Activated naive CD8-positive, alpha-beta T cell treated with anti-CD3 and anti-CD28 coated beads, Interleukin-2, amount 10 ng/mL, durations not matched to agents 7 days and 5 days (primary cell): ENCODE results near the gene MAP4K4. TPM values are rescaled to one million over a fixed set of nuclear protein-coding genes. Genes with fewer than 3 reads are reported as not detected.
"Not testable (repeated sequence)": the region's sequence is repeated elsewhere in the genome, so short reads cannot be mapped to it uniquely, and the experiment has no call there.

ENCODE experiments used
- ATAC-seq: fragments of 150-1000 bp; cut with Tn5 transposase; one replicate; pipeline ENCODE4 v1.10.0; 2021; ENCODE audit warnings: low read depth, moderate library complexity
- POLR2A ChIA-PET: fragments of 350-600 bp; sonication (Branson Sonifier 250); formaldehyde crosslinking; loops from one replicate; lab custom pipeline; 2021; ENCODE audit warnings: antibody characterized with exemption; lab: Charles Lee
- DNase-seq: peaks from one replicate; pipeline ENCODE4 v3.0.0; 2021
- H3K27ac Mint-ChIP-seq: one replicate; pipeline ENCODE4 v1.8.0; 2022; ENCODE audit warnings: mild to moderate bottlenecking, mixed read lengths
- H3K27me3 Mint-ChIP-seq: one replicate; pipeline ENCODE4 v1.8.0; 2022; ENCODE audit warnings: mild to moderate bottlenecking, moderate library complexity, mixed read lengths
- H3K36me3 Mint-ChIP-seq: one replicate; pipeline ENCODE4 v1.8.0; 2021; ENCODE audit warnings: mild to moderate bottlenecking, mixed read lengths
- H3K4me1 Mint-ChIP-seq: one replicate; pipeline ENCODE4 v1.8.0; 2021; ENCODE audit warnings: mixed read lengths
- H3K4me3 Mint-ChIP-seq: one replicate; pipeline ENCODE4 v1.8.0; 2022; ENCODE audit warnings: mild to moderate bottlenecking, moderate library complexity, mixed read lengths
- H3K9me3 Mint-ChIP-seq: one replicate; pipeline ENCODE4 v1.8.0; 2021; ENCODE audit warnings: mixed read lengths
- total RNA-seq, 2 experiments: library from RNA; stranded (reverse); gene quantifications; one replicate each; pipeline ENCODE4 v1.2.3, GENCODE V29; 2021

The MAP4K4 gene
- total RNA-seq, 2 experiments from 2014 or later: 79.8 to 84.5 TPM

- DNase-seq (no peak), ATAC-seq (no peak)
- H3K4me3 Mint-ChIP-seq: no peak overlapping the region
- POLR2A ChIA-PET: interaction anchor here (1.8 kb wide), 1 partner anchor 10 kb away, joined by 9 read pairs; no protein-coding TSS in a partner anchor
- H3K4me1 Mint-ChIP-seq: peaks cover 35% of the 10 kb centered on the region
- H3K36me3 Mint-ChIP-seq: peaks cover 4% of the 10 kb centered on the region
- no peak overlapping the region for H3K27ac Mint-ChIP-seq
- H3K27me3 Mint-ChIP-seq: no peaks in the 10 kb centered on the region
- no peaks in the 10 kb centered on the region for H3K9me3 Mint-ChIP-seq
These were observed 58.8 kb downstream of the MAP4K4 start for GRCh38 chr2:101756266-101756665.

DNA sequence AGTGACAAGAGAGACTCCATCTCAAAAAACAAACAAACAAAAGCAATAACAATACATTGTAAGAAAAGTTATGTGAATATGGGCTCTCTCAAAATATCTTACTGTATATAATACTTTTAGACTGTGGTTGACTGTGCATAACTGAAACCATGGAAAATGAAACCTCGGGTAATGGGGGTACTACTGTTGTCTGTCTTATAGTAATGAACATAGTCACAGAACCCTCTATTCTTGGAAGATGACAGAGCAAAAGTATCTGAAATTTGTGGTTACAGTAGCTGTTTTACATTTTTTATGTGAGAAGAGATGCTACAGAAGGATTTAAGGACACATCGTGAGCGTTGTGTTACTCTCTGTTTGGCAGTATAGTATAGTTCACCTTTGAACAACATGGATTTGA is 60.5 kb downstream of the MAP4K4 start:
- no peaks in the 10 kb centered on the region for H3K9me3 Mint-ChIP-seq
- peak; percentile 82 for ATAC-seq
- H3K36me3 Mint-ChIP-seq: peaks cover 5% of the 10 kb centered on the region
- no peaks in the 10 kb centered on the region for H3K27me3 Mint-ChIP-seq
- H3K27ac Mint-ChIP-seq: no peak overlapping the region
- POLR2A ChIA-PET: no interaction called here
- DNase-seq: no peak
- H3K4me3 Mint-ChIP-seq: peak overlapping the region; percentile 63
- peaks cover 33% of the 10 kb centered on the region for H3K4me1 Mint-ChIP-seq

DNA sequence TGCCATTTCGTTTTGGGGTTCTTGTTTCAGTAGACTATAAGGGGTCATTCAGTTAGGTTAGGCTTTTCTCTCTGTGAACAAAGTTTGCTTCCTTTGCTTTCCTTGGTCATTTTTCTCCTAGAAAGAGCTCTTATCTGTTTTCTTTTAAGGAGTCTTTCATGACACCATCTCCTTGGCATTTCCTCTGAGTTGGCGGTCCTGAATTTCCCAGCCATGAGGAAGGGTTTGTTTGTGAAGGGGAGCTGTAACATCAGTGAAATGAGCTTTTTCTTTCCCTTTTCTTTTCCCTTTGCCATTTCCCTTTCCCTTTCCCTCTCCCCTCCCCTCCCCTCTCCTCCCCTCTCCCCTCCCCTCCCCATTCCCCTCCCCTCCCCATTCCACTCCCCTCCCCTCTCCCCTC is 61.7 kb downstream of the MAP4K4 start:
- Mint-ChIP-seq H3K36me3 (peaks cover 5% of the 10 kb centered on the region), H3K4me3 (no peak overlapping the region), H3K27ac (no peak overlapping the region), H3K4me1 (peaks cover 31% of the 10 kb centered on the region), H3K27me3 (no peaks in the 10 kb centered on the region), H3K9me3 (no peaks in the 10 kb centered on the region)
- POLR2A ChIA-PET: no interaction called here
- no peak for DNase-seq
- ATAC-seq: no peak

- Mint-ChIP-seq H3K27ac (no peak overlapping the region), H3K27me3 (no peaks in the 10 kb centered on the region), H3K4me1 (peaks cover 35% of the 10 kb centered on the region), H3K36me3 (peaks cover 2% of the 10 kb centered on the region), H3K9me3 (no peaks in the 10 kb centered on the region), H3K4me3 (no peak overlapping the region)
- POLR2A ChIA-PET: no interaction called here
- ATAC-seq (no peak), DNase-seq (no peak)
These were observed 65.1 kb downstream of the MAP4K4 start for GRCh38 chr2:101762451-101763171.

DNA sequence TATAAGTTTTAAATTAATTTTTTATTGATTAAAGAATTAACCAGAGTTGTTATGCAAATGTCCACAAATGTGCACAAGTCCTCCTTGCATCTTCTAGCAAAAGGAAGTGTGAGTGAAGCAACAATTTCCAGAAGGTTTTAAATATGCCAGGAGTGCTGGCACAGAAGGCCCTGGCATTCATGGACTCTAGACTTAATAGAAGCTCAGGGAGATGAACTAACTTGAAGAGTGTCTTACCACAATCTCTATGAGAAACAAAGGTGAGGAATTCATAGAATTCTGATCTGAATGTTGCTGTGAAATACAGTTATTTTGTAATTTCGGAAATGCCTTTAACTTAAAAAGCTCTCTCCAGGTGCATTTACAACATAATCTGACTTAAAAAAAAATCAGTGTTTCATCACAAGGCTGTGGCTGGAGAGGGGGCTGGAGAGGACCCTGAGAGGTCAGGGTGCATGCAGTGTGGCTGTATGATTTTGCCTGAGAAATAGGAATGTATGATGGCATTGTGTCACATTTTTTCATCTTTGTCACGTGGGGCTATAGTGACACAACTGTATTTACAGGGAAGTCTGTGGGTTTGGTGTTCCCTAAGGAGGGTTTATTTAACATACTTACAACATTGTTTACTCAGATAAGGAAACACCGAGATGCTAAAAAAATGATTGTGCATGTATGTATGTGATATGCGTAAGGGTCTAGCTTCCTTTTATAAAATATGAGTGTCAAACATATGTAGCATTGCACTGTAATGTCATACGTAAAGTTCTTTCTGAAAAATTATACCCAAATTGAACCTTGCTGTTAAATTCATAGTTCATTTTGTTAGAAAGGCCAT is 66.2 kb downstream of the MAP4K4 start:
- Mint-ChIP-seq H3K27ac (no peak overlapping the region), H3K9me3 (no peaks in the 10 kb centered on the region), H3K4me3 (no peak overlapping the region), H3K4me1 (peaks cover 35% of the 10 kb centered on the region), H3K27me3 (no peaks in the 10 kb centered on the region), H3K36me3 (peaks cover 2% of the 10 kb centered on the region)
- POLR2A ChIA-PET: no interaction called here
- DNase-seq: no peak
- ATAC-seq: no peak

DNA sequence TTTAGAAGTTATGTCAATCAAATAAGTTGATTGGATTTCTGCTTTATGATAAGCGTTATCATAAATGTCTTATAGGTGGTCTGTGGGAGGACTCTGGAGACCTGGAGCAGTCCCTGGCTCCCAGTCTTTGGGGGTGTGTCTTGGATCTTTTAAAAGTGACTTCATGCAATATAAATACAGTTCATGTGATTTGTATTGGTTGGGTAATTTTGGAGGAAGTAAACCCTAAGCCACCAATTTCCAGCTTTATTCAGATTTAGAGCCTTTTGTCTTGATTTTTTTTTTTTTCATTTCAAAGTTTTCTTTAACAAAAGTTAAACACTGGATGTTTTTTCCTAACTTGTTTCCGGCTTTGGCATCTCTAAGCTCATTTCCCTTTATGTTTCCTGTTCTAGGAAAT is 68.8 kb downstream of the MAP4K4 start:
- POLR2A ChIA-PET: interaction anchor here (1.0 kb wide), 1 partner anchor 65 kb away, joined by 3 read pairs; no protein-coding TSS in a partner anchor
- Mint-ChIP-seq H3K36me3 (peaks cover 3% of the 10 kb centered on the region), H3K4me1 (peaks cover 46% of the 10 kb centered on the region), H3K27me3 (no peaks in the 10 kb centered on the region), H3K27ac (no peak overlapping the region), H3K4me3 (no peak overlapping the region), H3K9me3 (no peaks in the 10 kb centered on the region)
- ATAC-seq (no peak), DNase-seq (no peak)

GRCh38 chr2:101766871-101767739 is 69.6 kb downstream of the MAP4K4 start:
- DNase-seq (no peak), ATAC-seq (no peak)
- H3K4me3 Mint-ChIP-seq: no peak overlapping the region
- no peaks in the 10 kb centered on the region for H3K27me3 Mint-ChIP-seq
- H3K27ac Mint-ChIP-seq: no peak overlapping the region
- no peaks in the 10 kb centered on the region for H3K9me3 Mint-ChIP-seq
- H3K36me3 Mint-ChIP-seq: peaks cover 3% of the 10 kb centered on the region
- POLR2A ChIA-PET: interaction anchor here (1.0 kb wide), 1 partner anchor 65 kb away, joined by 3 read pairs; no protein-coding TSS in a partner anchor
- H3K4me1 Mint-ChIP-seq: peaks cover 53% of the 10 kb centered on the region

GRCh38 chr2:101768556-101769220 is 71.2 kb downstream of the MAP4K4 start:
- Mint-ChIP-seq H3K27me3 (no peaks in the 10 kb centered on the region), H3K36me3 (peaks cover 7% of the 10 kb centered on the region), H3K9me3 (no peaks in the 10 kb centered on the region), H3K27ac (peak overlapping the region; percentile 57), H3K4me3 (peak overlapping the region; percentile 35), H3K4me1 (peaks cover 58% of the 10 kb centered on the region)
- DNase-seq (no peak), ATAC-seq (peak; percentile 79)
- POLR2A ChIA-PET: no interaction called here

- ATAC-seq, H3K27ac Mint-ChIP-seq, H3K27me3 Mint-ChIP-seq, DNase-seq, H3K9me3 Mint-ChIP-seq, H3K4me3 Mint-ChIP-seq, POLR2A ChIA-PET, H3K36me3 Mint-ChIP-seq: not testable (repeated sequence)
- H3K4me1 Mint-ChIP-seq: peaks cover 63% of the 10 kb centered on the region
These were observed 72.2 kb downstream of the MAP4K4 start for GRCh38 chr2:101769726-101770125.

DNA sequence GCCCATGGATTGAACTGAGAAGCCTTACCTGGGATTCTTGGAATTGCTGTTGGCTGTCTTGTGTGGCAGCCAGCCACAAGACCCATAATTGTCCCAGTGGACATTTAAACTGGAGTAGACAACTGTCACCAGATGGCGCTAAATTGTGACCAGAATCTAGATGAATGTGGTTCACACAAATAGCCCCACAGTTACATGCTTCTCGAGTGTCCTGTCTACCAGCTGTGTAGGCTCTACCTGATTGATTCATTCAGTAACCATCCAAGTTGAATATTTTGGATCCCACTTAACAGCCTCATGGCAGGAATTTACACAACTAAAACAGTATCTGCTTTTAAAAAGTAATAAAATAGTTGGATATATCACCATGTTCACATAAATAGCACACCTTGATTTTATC is 73.2 kb downstream of the MAP4K4 start:
- ATAC-seq (no peak), DNase-seq (no peak)
- POLR2A ChIA-PET: interaction anchor here (0.6 kb wide), 1 partner anchor 84 kb away, joined by 4 read pairs; no protein-coding TSS in a partner anchor
- peaks cover 7% of the 10 kb centered on the region for H3K36me3 Mint-ChIP-seq
- no peak overlapping the region for H3K4me3 Mint-ChIP-seq
- H3K4me1 Mint-ChIP-seq: peaks cover 70% of the 10 kb centered on the region
- no peaks in the 10 kb centered on the region for H3K9me3 Mint-ChIP-seq
- no peaks in the 10 kb centered on the region for H3K27me3 Mint-ChIP-seq
- no peak overlapping the region for H3K27ac Mint-ChIP-seq

DNA sequence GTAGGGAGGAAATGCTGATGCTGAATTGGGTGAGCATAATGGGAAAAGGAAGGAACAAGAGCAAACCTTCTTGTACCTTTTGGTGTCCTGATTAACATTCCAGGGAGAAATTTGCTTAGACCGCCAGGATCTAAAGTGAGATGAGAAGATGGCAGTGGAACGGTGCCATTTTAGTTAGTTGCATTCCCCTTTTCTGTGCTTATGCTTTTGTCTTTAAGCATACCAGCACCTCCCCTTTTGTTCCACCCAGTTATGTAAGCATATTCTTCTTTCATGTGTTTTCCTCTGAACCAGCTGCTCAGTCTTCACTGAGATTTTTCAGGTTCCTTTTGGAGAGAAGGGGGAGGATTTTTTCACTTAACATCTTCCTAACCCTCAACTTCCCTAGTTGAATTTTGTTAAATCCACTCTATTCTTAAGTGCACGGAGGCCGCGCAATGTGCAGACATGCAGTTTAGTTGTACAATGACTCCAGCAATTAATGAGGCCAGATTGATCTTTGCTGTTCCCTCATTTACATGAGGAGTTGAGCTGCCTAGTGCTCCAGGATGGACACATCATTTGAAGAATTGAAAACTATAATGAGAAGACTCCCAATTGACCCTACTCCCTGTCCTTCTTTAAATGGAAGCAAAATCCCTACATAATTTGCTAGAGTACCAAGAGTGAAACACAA is 73.9 kb downstream of the MAP4K4 start:
- Mint-ChIP-seq H3K4me1 (peaks cover 67% of the 10 kb centered on the region), H3K4me3 (no peak overlapping the region), H3K36me3 (peaks cover 7% of the 10 kb centered on the region), H3K27ac (no peak overlapping the region), H3K9me3 (no peaks in the 10 kb centered on the region), H3K27me3 (no peaks in the 10 kb centered on the region)
- POLR2A ChIA-PET: no interaction called here
- DNase-seq (no peak), ATAC-seq (no peak)

DNA sequence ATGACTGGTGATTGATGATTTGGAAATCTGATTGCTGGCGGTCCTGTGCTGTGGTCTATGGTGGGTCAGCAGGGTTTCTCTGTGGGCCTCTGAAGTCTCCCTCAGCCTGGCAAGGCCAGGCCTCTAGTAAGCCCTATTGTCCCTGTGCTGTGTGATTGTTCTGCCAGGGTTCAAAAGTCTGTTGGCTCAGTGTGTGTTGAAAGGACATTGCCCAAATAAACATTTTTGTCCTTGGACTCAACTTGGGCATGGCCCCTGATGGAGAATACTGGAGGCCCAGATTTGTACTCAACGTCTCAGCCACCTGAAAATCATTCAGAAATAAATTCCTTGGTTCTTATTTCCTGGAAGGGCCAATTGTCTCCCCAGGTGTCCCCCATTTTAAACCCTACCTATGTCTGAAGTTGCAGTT is 74.4 kb downstream of the MAP4K4 start:
- Mint-ChIP-seq H3K4me1 (peaks cover 64% of the 10 kb centered on the region), H3K27ac (no peak overlapping the region), H3K36me3 (peaks cover 7% of the 10 kb centered on the region), H3K27me3 (no peaks in the 10 kb centered on the region), H3K9me3 (no peaks in the 10 kb centered on the region), H3K4me3 (no peak overlapping the region)
- POLR2A ChIA-PET: no interaction called here
- DNase-seq: no peak
- ATAC-seq: no peak
